Activated CD4-positive, alpha-beta memory T cell treated with anti-CD3 and anti-CD28 coated beads, Interleukin-2, amount 10 ng/mL, durations not matched to agents 7 days and 5 days (primary cell): Measurements from ENCODE around the gene KCNJ1. TPM values are rescaled to one million over a fixed set of nuclear protein-coding genes. Genes with fewer than 3 reads are reported as not detected.
A peak's percentile ranks its signal among the peaks of the same experiment; 100 is the strongest.

Experiments used
- CTCF ChIA-PET: fragments of 350-600 bp; sonication (Branson Sonifier 250); formaldehyde crosslinking; loops from one replicate; lab custom pipeline; 2021; ENCODE audit warnings: antibody characterized with exemption, inconsistent platforms; lab: Charles Lee
- POLR2A ChIA-PET: fragments of 350-600 bp; sonication (Branson Sonifier 250); formaldehyde crosslinking; loops from one replicate; lab custom pipeline; 2021; ENCODE audit warnings: antibody characterized with exemption; lab: Charles Lee
- DNase-seq: peaks from one replicate; pipeline ENCODE4 v3.0.0-alpha.2; 2020
- H3K27ac Mint-ChIP-seq: one replicate; pipeline ENCODE4 v1.8.0; 2021; ENCODE audit warnings: mild to moderate bottlenecking, mixed read lengths
- H3K27me3 Mint-ChIP-seq: one replicate; pipeline ENCODE4 v1.8.0; 2021; ENCODE audit warnings: mixed read lengths
- H3K36me3 Mint-ChIP-seq: one replicate; pipeline ENCODE4 v1.8.0; 2021; ENCODE audit warnings: low read depth, mixed read lengths
- H3K4me1 Mint-ChIP-seq: one replicate; pipeline ENCODE4 v1.8.0; 2021; ENCODE audit warnings: mixed read lengths
- H3K4me3 Mint-ChIP-seq: one replicate; pipeline ENCODE4 v1.8.0; 2021; ENCODE audit warnings: mild to moderate bottlenecking, mixed read lengths
- H3K9me3 Mint-ChIP-seq: one replicate; pipeline ENCODE4 v1.8.0; 2021; ENCODE audit warnings: mixed read lengths
- total RNA-seq, 2 experiments: library from RNA; stranded (reverse); gene quantifications; one replicate each; pipeline ENCODE4 v1.2.3, GENCODE V29; 2021

Gene KCNJ1
- total RNA-seq, 2 experiments from 2014 or later = not detected

- Mint-ChIP-seq H3K27me3 (no peaks in the 10 kb centered on the region), H3K36me3 (peaks cover 3% of the 10 kb centered on the region), H3K4me3 (no peak overlapping the region), H3K27ac (peak overlapping the region; percentile 29), H3K4me1 (peaks cover 28% of the 10 kb centered on the region), H3K9me3 (no peaks in the 10 kb centered on the region)
- ChIA-PET POLR2A (interaction anchor here (0.7 to 2.5 kb wide), 19 partner anchors 10 to 792 kb away, joined by 3 to 11 read pairs (median 5); partner anchors contain the start of gene FLI1), CTCF (interaction anchor here (0.6 to 4.4 kb wide), 66 partner anchors 10 to 808 kb away, joined by 3 to 72 read pairs (median 4); partner anchors contain the start of gene KCNJ1)
- DNase-seq = peak; percentile 89
Measured at GRCh38 chr11:128831174-128832120, 35.6 kb downstream of the KCNJ1 start.

DNA sequence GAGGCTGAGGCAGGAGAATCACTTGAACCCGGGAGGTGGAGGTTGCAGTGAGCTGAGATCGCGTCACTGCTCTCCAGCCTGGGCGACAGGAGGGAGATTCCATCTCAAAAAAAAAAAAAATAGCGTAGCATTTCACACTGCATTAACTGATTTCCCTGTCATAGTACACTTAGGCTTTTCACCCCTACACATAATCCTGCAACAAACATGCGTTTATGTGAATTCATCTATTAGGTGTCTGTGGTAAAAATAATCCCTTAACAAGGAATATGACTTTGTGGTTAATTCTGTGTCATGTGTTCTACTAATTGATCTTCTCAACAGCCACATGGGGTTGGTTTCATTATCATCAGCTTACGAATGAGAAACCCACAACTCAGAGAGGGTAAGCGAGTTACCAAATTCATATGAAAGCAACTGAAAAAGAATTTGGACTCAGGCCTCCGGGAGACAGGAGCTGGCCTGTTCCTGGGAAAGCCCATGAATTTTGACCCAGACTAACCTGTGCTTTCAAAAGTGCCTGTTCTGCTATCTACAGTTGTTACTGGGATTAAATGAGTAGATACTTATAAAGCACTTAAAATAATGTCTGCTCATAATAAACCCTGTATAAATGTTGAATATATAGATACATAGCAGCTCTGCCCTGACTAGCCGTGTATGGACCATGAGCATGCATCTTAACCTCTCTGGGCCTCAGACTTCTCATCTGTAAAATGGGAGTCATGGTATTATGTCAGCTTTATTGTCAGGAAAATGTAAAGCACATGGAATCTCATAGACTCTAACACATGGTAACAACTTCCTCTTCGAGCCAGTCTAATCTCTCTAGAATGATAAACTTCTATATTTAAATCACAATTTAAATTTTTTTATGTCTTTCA, 36.6 kb downstream of the KCNJ1 start:
- Mint-ChIP-seq H3K36me3 (no peaks in the 10 kb centered on the region), H3K27me3 (no peaks in the 10 kb centered on the region), H3K4me3 (peak overlapping the region; percentile 53), H3K9me3 (no peaks in the 10 kb centered on the region), H3K4me1 (peaks cover 28% of the 10 kb centered on the region), H3K27ac (peak overlapping the region; percentile 75)
- no peak for DNase-seq
- ChIA-PET POLR2A (interaction anchor here (0.7 to 2.5 kb wide), 20 partner anchors 9 to 791 kb away, joined by 3 to 11 read pairs (median 5); partner anchors contain the start of gene FLI1), CTCF (interaction anchor here (0.6 to 4.4 kb wide), 63 partner anchors 10 to 807 kb away, joined by 3 to 72 read pairs (median 4); partner anchors contain the start of gene KCNJ1)

DNA sequence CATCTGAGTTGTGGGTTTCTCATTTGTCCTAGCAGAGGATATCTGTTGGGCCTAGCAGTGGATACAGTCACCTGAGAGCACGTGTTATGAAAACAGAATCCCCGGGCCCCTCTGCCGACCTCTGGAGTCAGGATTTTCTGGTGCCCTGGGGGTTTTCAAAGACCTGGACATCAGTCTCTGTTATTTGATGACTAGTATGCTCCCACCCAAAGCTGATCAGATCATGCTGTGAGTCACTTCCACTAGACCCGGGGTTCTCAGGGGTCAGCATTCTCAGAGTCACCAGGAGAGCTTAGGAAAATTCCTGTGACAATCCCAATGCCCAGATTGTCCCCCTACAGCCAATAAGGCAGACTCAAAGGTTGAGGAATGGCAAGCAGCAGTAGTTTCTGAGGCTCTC, 38.7 kb downstream of the KCNJ1 start:
- ChIA-PET POLR2A (no interaction called here), CTCF (interaction anchor here (2.2 to 4.4 kb wide), 3 partner anchors 18 to 671 kb away, joined by 7 to 72 read pairs (median 20); no protein-coding TSS in a partner anchor)
- Mint-ChIP-seq H3K9me3 (no peaks in the 10 kb centered on the region), H3K4me1 (peaks cover 28% of the 10 kb centered on the region), H3K27me3 (no peaks in the 10 kb centered on the region), H3K27ac (no peak overlapping the region), H3K4me3 (no peak overlapping the region), H3K36me3 (peaks cover 3% of the 10 kb centered on the region)
- DNase-seq = no peak

- CTCF ChIA-PET = interaction anchor here (0.6 to 2.2 kb wide), 3 partner anchors 18 to 670 kb away, joined by 3 to 7 read pairs (median 4); no protein-coding TSS in a partner anchor
- Mint-ChIP-seq H3K9me3 (no peaks in the 10 kb centered on the region), H3K4me1 (peaks cover 23% of the 10 kb centered on the region), H3K27ac (no peak overlapping the region), H3K4me3 (no peak overlapping the region), H3K36me3 (peaks cover 3% of the 10 kb centered on the region), H3K27me3 (no peaks in the 10 kb centered on the region)
- POLR2A ChIA-PET = interaction anchor here (1.7 kb wide), 1 partner anchor 39 kb away, joined by 5 read pairs; the partner anchor contains the start of gene KCNJ1
- DNase-seq = no peak
Measured at GRCh38 chr11:128827191-128827893, 39.8 kb downstream of the KCNJ1 start.

DNA sequence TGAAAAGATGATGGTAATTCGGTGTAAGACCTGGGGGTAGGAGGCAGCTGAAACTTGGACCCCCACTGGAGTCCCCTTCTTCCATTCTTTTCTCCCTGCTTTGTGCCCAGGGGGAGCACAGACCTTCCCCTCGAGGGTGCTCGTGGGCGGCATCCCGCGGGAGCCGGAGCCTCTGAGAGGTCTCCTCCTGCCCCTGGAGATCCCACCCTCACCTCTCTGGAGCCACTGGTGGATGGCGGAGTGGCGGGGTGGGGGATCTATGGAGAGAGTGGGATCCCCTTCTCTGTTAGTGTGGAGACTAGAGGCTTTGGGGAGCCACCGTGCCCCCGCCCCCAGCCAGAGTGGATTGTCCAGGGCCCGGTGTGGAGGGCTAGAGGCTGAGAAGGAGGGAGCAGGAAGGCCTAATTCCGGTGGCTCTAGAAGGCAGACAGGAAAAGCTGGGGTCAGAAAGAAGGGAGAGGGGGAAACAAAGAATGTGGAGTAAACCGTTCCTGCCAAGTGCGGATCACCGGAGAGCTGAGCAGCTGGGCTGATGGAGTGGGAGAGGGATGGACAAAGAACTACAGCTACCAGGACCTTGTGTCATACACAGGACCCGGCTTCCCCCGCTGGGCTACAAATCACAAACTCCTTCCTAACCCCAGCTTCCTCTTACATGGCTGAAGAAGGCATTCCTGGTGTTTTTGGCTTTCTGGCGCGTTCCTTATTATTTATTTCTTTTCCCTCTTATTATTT, 41.9 kb downstream of the KCNJ1 start:
- Mint-ChIP-seq H3K36me3 (peaks cover 10% of the 10 kb centered on the region), H3K27me3 (no peaks in the 10 kb centered on the region), H3K9me3 (no peaks in the 10 kb centered on the region), H3K4me3 (no peak overlapping the region), H3K27ac (no peak overlapping the region), H3K4me1 (peaks cover 7% of the 10 kb centered on the region)
- ChIA-PET CTCF (no interaction called here), POLR2A (no interaction called here)
- DNase-seq = no peak

DNA sequence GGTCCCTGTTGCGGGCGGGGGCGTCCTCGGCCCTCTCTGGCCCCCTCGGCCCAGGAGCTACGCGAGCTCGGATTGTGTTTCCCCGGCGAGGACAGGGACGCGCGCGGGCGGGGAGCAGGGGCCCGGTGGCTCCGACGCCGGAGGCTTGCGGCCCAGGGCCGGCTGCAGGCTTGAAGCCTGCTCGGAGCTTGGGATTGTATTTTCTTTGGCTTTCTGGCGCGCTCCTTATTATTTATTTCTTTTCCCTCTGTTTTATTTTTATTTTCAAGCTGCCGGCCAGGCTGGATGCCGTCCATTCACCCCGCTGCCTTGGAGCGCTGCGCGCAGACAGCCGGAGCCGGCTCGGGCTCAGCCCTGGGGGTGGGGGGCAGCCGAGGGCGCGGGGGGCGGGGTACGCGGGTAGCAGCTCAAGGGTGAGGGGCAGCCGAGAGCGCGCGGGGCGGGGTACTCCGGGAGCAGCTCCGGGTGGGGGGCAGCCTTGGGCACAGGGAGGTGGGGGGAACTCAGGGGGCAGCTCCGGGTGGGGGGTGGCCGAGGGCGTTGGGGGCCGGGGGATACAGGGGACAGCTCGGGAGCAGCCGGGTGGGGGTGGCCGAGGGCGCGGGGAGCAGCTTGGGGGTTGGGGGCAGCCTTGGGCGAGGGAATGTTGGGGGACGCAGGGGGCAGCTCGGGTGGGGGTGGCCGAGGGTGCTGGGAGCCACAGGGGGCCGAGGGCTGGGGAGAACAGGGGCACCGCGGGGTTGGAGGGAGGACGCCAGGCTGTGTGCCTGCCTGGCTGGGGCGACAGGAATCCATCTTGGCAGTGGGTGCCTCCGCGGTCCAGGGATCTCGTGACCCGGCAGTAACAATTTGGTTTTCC, 42.7 kb downstream of the KCNJ1 start:
- Mint-ChIP-seq H3K27ac (no peak overlapping the region), H3K9me3 (no peaks in the 10 kb centered on the region), H3K4me1 (no peaks in the 10 kb centered on the region), H3K36me3 (peaks cover 10% of the 10 kb centered on the region), H3K4me3 (no peak overlapping the region), H3K27me3 (no peaks in the 10 kb centered on the region)
- DNase-seq = no peak
- POLR2A ChIA-PET = no interaction called here
- CTCF ChIA-PET = no interaction called here

GRCh38 chr11:128823753-128824152, 43.3 kb downstream of the KCNJ1 start:
- Mint-ChIP-seq H3K27ac (no peak overlapping the region), H3K4me1 (no peaks in the 10 kb centered on the region), H3K9me3 (no peaks in the 10 kb centered on the region), H3K36me3 (peaks cover 10% of the 10 kb centered on the region), H3K4me3 (no peak overlapping the region), H3K27me3 (no peaks in the 10 kb centered on the region)
- no peak for DNase-seq
- POLR2A ChIA-PET = no interaction called here
- CTCF ChIA-PET = no interaction called here

DNA sequence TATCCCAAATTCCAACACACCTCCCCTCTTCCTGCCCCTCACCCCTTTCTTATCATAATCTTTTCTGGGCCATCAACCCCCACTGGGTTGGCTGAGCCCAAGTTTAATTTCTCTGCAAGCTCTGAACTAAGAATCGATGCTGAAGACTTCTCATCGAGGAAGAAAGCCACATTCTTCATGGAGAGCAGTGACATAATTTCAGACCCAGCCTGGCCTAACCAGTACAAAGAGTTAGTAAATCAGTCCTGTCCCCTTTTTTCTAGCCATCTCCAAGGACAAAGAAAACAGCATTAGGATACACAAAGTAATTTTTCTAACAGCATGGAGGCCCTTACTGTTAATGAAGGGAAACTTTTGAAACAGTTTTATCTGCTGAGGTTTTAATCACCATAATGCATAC, 45.0 kb downstream of the KCNJ1 start:
- peaks cover 11% of the 10 kb centered on the region for H3K36me3 Mint-ChIP-seq
- no peaks in the 10 kb centered on the region for H3K4me1 Mint-ChIP-seq
- no peaks in the 10 kb centered on the region for H3K27me3 Mint-ChIP-seq
- POLR2A ChIA-PET = no interaction called here
- H3K9me3 Mint-ChIP-seq = no peaks in the 10 kb centered on the region
- CTCF ChIA-PET = interaction anchor here (2.7 kb wide), 2 partner anchors 9 to 665 kb away, joined by 7 to 23 read pairs; no protein-coding TSS in a partner anchor
- no peak for DNase-seq
- no peak overlapping the region for H3K27ac Mint-ChIP-seq
- no peak overlapping the region for H3K4me3 Mint-ChIP-seq

GRCh38 chr11:128821556-128821955, 45.5 kb downstream of the KCNJ1 start:
- Mint-ChIP-seq H3K36me3 (peaks cover 14% of the 10 kb centered on the region), H3K27me3 (no peaks in the 10 kb centered on the region), H3K9me3 (no peaks in the 10 kb centered on the region), H3K27ac (no peak overlapping the region), H3K4me3 (no peak overlapping the region), H3K4me1 (no peaks in the 10 kb centered on the region)
- ChIA-PET POLR2A (interaction anchor here (1.3 kb wide), 1 partner anchor 9 kb away, joined by 4 read pairs; no protein-coding TSS in a partner anchor), CTCF (interaction anchor here (2.7 kb wide), 2 partner anchors 10 to 664 kb away, joined by 7 to 23 read pairs; no protein-coding TSS in a partner anchor)
- no peak for DNase-seq

- Mint-ChIP-seq H3K4me1 (peaks cover under 1% of the 10 kb centered on the region), H3K27ac (no peak overlapping the region), H3K9me3 (no peaks in the 10 kb centered on the region), H3K27me3 (no peaks in the 10 kb centered on the region), H3K4me3 (no peak overlapping the region), H3K36me3 (peaks cover 32% of the 10 kb centered on the region)
- ChIA-PET CTCF (no interaction called here), POLR2A (no interaction called here)
- no peak for DNase-seq
Measured at GRCh38 chr11:128819198-128819597, 47.9 kb downstream of the KCNJ1 start.
